Fibroblast of pulmonary artery (primary cell): ENCODE results near the gene BEGAIN.

Source experiments
- DNase-seq: peaks from one replicate; pipeline ENCODE4 v3.0.0-alpha.2; 2010; ENCODE audit warnings: low read depth
- H3K4me3 ChIP-seq: replicated peaks from 2 replicates; pipeline ENCODE4 v1.5.1; 2011; ENCODE audit warnings: low read depth, mild to moderate bottlenecking, control low read depth, low read length, moderate library complexity
- TF ChIP-seq, protein P1 (sequence below): IDR thresholded peaks from 2 replicates; pipeline ENCODE4 v1.5.1; 2011; ENCODE audit warnings: mild to moderate bottlenecking, control low read depth, low read length, inconsistent platforms; ENCODE audit errors: missing control alignments

Gene BEGAIN

DNA sequence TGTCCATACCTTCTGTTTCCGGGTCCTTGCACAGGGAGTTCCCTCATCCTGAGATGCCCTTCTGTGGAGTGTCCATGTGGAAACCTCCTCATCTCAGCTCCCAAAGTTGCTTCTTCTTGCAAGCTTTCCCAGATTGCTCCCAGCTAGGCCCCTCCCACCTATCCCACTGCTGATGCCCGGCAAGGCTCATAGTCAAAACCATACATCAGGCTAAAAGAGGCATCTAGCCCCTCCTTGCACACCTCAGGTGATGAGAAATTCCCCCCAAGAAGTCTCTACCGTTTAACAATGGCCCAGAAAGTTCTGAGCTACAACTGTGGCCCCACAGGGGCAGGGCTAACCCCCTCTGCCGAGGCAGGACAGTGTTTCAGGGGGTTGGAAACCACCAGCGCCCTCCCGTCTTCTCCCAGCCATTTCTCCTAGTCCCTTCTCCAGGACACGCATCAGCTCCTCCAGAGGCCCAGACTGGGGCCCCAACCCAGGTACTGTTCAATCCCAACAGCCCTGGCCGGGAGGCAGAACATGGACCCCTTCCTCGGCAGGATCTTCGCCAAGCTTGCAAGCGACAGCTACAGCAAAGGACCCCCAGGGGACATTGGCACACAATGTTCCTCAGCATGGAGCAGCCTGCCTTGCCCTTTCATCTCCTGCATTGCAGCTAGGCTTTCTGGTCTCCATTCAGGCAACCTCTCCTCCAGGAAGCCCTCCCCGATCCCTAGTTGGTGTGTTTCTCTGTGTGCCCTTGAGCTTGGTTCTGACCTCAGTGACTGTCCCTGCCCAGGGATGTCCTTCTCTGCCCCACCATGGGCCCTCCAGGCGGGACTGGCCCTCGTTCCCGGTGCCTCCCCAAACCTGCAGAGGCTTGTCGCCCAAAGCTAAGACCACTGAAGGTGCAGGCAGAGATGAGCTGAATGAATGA lies 4.5 kb upstream of the BEGAIN start:
- no peak for DNase-seq
- TF ChIP-seq, protein P1, sequence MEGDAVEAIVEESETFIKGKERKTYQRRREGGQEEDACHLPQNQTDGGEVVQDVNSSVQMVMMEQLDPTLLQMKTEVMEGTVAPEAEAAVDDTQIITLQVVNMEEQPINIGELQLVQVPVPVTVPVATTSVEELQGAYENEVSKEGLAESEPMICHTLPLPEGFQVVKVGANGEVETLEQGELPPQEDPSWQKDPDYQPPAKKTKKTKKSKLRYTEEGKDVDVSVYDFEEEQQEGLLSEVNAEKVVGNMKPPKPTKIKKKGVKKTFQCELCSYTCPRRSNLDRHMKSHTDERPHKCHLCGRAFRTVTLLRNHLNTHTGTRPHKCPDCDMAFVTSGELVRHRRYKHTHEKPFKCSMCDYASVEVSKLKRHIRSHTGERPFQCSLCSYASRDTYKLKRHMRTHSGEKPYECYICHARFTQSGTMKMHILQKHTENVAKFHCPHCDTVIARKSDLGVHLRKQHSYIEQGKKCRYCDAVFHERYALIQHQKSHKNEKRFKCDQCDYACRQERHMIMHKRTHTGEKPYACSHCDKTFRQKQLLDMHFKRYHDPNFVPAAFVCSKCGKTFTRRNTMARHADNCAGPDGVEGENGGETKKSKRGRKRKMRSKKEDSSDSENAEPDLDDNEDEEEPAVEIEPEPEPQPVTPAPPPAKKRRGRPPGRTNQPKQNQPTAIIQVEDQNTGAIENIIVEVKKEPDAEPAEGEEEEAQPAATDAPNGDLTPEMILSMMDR: no peak
- H3K4me3 ChIP-seq: no peak overlapping the region

DNA sequence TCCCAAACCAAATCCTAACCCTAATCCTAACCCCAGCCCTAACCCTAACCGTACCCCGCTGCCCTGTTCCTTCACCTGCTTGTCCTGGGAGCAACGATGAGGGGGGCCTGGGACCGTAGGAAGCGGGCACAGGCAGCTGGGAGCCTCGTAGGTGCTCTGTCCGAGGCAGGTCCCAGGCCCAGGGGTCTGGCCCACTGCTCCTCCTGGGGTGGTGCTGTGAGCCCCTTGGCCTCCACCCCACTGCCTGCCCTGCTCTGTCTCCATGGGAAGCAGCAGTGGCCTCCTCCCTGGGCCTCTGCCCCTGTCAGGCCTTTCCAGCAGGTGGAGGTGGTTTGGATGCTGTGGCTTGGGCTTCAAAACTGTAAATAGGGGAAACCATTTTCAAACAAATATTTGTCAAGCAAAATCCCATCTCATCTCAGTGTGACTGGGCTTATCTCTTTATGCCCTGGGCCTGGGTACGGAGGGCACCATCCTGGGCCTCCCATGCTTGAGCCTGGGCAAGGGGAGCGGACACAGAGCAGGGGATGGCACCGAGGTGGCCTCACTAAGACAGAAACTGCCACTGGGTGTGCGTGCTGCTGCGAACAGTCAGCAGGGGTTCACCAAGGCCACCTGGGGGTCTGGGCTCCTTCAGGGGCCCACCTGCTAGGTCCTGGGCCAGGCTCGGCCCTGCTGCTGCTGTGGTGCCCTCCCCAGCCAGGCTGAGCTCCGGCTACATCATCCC lies 3.7 kb upstream of the BEGAIN start:
- TF ChIP-seq, protein P1: no peak
- H3K4me3 ChIP-seq: no peak overlapping the region
- no peak for DNase-seq

DNA sequence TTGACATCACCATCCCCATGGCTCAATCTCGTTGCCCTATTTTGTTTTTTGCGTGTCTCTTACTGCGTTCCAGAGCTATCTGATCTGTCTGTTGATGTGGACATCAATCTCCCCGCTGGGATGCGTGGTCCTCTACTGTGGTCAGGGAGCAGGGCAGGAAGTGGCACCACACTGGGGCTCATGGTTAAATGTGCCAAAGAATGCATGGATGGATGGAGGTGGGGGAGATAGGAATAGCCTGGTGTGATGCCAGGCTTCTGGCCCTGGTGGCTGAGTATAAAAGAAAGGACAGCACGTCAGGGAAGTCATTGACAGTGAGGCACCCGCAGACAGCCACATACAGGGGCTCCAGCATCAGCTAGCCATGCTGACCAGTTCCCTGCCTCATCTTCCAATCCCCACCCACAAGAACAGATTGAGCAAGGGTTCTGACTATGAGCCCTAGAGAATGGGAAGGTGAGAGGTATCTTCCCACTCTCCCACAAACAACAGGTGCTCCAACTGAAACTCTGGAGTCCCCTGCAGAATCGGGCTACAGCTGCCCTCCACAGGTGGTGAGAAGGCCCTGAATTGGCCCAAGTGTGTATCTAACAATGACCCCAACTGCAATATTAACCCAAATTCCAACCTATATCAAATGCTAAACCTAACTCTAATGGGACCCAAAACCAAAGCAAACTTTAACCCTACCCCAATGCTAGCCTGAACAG lies 2.7 kb upstream of the BEGAIN start:
- H3K4me3 ChIP-seq: no peak overlapping the region
- DNase-seq: no peak
- TF ChIP-seq, protein P1: no peak

DNA sequence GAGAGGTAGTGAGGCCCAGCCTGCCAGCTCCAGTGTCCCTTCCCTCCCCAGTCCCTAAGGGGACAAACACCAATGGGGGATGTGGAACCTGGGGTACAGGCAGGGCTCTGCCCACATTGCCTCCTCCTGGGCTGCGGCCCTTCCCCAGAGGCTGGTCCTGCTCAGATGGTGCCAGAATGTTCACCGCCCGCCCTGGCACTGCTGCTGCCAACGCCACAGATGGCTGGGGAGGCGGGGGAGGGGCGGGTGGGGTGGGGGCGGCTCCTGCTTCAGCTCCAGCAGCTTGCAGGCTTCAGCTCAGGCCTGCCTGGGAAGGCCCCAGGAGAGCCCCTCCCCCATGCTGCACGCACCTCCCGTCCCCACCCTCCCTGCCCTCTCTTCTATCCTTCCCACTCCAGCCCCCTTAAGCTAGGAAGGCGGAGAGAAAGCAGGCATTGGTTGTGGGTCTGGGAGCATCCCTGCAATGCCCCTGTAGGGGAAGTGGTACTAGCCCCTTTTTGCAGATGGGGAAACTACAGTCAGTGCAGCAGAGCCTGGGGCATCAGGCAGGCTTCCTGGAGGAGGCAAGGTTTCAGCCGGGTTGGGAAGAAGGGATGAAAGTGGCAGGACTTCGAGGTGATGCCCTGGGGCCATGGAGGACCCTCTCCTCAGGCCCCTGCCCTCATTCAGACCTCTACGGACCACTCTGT lies 2.0 kb upstream of the BEGAIN start:
- H3K4me3 ChIP-seq: no peak overlapping the region
- TF ChIP-seq, protein P1: no peak
- DNase-seq: no peak

DNA sequence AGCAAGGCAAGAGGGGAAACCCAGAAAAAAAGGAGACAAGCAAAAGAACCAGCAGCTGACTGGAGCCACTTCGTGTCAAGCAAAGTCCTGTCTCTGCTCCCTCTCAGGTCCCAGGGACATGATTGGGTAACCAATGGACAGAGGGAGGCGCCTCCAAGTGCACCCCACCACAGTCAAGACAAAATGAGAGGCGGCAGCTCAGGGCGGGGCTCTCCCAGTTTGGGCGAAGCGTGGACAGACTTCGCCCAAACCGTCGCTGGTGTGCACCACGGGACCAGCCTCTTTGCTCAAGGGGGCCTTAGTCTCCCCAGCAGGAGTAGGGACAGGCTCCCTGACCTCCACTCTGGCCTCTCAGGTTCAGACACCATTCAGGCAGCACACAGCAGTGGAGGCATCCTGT lies 1.5 kb upstream of the BEGAIN start:
- TF ChIP-seq, protein P1: no peak
- H3K4me3 ChIP-seq: no peak overlapping the region
- no peak for DNase-seq

DNA sequence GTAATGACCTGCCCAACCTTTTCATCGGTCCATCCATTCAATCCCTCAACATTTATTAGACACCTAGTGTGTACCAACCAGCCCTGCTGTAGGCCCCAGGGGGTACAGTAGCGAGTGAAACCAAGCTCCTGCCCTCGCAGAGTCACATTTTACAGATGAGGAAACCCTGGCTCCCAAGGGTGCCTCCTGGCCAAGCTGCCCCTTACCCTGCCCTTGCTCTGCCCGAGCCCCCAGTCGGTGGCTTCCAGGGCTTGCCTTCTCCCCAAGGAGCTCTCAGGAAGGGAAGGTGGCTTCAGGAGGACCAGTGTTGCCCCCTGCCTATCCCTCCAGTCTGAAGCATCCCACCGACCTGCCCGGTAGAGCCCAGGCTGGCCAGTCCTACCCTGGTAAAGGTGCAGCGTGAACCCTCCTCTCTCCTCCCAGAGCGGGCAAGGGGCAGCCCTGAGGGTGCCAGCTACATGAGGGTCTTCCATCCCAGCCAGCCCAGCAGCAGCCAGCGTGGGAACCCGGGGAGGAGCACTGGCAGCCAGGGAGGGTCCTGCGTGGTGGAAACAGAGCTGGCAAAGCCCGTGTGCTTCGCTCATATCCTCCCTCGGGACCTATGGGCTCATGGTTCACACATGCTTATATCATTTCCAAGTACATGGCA lies 670 bp upstream of the BEGAIN start:
- no peak overlapping the region for H3K4me3 ChIP-seq
- TF ChIP-seq, protein P1: no peak
- peak; percentile 16 for DNase-seq
